NCI-H2196 (cell line): ENCODE measurements around the gene ATAT1.
A peak's percentile ranks its signal among the peaks of the same experiment; 100 is the strongest.
"Not testable (repeated sequence)": the region's sequence is repeated elsewhere in the genome, so short reads cannot be mapped to it uniquely, and the experiment has no call there.

Source experiments
- DNase-seq: peaks from one replicate; lab custom pipeline; 2025; ENCODE audit not compliant: unreplicated experiment; lab: John Stamatoyannopoulos, UW

Gene ATAT1

DNA sequence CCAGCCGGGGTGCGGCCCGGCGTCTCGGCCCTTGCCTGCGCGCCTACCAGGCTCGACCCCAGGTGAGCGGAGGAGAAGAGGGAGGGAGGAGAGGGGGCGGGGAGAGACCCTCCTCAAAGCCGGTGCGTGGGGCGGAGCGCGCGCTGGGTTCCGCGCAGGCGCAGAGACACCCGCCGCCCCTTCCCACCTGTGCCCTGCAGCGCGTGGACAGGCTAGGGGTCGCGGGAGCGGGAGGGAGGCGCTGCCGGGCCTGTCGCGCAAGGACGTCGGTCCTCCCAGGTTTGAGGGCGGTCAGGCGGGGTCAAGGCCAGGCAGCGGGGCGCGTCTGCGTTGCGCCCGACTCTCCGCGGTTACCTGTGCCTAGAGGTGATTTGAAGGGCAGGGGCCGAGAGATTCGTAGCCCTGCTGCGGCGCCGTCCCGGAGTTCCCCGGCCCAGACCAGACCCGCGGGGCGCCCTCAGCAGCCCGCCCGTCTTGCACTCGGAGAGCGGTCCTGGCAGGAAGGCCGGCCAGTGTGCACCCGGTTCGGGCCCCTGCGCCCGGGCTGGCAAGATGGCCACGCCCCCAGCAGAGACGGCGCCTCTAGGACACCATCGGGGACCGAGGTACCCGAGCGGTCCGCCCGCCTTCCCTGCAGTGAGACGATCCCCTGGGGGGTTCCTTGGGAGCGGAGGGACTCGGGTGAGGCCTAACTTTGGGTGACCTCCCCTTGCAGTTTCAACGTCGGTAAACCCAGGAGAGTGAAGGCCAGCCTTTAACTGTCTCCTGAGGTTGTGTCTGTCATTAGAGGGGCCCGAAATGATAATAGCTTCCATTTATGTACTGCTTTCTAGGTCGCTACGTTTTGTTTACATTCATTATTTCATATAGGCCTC is 20.8 kb downstream of the ATAT1 start:
- DNase-seq = peak; percentile 67

DNA sequence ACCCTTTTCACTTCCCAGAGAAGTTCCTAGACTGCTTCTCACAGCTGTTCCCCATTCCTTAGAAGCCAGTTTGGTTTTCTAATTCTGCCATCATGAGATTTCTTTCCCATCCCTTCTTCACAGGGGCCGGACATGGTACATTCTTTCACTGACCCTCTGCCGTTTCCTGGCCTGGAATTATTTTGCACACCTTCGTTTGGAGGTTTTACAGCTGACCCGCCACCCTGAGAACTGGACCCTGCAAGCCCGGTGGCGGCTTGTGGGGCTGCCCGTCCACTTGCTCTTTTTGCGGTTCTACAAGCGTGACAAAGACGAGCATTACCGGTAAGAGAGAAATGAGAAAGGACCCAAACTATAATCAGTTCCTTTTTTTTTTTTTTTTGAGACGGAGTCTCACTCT is 24.5 kb downstream of the ATAT1 start:
- no peak for DNase-seq

DNA sequence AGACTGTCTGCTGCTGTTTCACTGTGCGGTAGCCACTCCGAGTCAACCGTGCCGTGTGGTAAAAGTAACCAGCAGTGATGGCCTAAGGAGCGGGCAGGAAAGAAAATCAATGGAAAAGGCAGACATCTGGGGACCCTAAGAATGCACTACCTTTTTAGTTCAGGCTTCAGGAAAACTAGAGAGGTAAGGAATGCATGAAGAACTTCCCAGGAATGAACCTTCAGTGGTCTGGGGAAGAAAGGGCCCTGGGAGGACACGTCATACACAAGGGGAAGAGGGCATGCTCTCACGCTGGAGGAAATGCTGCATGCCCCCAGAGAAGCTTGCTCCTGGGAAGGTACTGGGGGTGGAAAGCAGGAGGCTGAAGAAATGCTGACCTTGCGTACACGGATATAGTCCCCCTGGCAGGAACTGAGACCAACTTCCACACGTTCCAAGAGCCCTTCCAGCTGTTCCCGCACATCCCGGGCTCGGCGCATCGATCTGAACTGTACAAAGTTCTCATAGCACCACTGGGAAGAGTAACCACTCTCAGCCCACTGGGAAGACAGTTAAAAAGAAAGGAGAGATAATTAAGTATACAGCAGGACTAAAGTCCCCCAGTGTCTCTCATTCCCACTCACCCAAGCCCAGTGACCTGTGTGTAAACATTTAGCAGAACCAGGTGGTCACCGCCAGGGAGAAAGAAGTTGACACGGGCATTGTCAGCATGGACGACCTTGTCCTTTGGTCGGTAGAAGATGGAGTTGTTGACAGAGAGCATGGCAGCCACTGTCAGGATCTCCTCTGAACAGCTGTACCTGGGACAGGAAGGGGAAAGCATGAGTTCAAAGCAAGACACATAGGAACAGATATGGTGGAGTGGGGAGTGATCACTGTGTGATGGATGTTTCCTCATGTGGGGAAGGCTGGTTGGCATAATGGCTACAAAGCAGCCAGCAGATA is 28.4 kb downstream of the ATAT1 start:
- no peak for DNase-seq

DNA sequence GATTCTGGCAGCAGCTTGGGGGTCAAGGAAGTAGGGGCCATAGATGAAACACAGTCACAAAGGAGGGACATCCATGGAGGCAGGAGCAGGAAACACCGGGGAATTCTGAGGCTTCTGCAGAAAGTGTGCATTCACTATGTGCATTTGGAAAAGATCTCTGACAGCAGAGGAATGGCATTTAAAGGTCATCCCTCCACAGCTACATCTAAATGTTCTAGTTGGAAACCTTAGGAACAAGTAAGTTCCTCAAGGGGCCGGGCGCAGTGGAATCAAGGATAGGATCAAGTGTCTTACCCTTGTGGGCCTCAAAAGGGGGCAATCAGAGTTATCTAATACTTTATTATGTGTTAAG is 29.0 kb downstream of the ATAT1 start:
- no peak for DNase-seq

DNA sequence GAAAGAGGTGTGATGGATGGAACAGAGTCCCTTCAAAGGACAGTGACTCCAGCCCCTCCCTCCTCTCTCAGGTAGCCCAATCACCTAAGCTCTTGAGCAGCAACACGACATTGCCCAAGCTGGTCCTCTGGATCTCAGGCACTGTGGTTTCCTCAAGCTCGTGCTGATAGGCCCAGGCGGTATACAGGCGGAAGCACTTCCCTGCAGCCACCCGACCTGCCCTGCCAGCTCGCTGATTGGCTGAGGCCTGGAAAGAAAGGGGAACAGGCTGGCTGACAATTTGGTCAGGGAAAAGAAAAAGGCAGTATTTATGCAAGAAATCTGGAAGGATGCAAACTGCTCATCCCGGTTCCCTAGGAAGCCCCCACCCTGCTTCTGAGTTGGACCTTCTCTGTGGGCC is 29.8 kb downstream of the ATAT1 start:
- no peak for DNase-seq

DNA sequence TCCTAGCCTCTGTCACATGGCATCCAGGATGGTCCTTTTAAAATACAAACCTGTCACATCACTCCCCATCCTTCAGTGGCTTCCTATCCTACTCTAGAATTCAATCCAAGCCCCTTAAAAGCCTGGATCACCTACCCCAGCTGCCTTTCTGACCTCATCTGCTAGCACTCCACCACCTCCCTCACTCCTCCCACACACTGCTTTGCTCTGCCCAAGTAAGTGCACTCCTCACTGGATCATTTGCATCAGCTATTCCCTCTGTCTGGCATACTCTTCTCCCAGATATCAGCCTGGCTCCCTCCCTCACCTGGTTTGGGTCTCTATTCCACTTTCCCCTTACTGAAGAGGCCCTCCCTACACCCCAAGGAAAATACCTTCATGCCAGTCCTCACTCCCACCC is 30.8 kb downstream of the ATAT1 start:
- DNase-seq = no peak

DNA sequence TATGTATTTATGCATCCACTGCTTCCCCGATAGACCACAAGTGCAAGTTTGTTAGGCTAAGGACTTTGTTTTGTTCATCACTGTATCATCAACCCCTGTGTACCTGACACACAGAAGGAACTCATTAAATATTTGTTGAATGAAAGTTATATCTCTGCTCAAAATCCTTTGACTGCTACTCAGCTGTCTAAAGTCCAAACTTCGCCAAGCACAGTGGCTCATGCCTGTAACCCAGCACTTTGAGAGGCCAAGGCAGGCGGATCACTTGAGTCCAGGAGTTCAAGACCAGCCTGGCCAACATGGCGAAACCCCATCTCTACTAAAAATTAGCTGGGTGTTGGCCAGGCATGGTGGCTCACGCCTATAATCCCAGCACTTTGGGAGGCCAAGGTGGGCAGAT is 31.2 kb downstream of the ATAT1 start:
- DNase-seq = not testable (repeated sequence)

DNA sequence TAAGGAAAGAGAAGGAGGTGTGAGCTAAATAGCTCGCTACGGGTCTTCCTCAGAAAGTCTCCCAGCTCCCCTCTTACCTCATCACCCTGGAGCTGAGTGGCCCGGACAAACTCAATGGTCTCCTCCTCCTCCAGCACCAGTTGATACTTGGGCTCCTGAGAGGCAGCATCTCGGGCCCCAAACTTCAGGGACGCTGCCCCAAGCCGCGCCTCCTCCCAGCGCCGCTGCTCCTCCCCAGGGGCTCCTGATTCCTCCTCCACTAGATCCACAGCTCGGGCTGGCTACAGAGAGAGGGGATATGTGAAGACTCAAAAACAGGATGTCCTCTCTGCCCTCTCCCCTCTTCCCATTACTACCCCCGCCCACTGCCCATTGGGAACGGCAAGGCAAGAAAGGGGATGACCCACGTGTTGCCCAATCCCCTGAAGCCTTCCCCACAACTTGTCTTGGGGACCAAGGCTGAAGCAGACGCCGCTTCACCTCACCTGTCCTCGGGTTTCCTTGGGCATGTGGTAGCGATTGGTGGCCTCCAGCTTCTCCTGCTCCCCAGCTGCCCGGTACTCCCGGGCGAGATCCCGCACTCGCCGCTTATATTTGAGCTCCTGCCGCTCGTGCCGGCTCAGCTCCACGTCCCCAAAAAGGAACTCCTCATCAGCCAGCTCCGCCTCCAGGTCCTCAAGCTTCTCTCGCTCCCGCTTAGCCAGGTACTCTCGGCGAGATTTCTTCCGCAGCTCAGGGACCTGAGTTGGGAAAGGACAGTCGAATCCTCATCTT is 38.5 kb downstream of the ATAT1 start:
- no peak for DNase-seq

DNA sequence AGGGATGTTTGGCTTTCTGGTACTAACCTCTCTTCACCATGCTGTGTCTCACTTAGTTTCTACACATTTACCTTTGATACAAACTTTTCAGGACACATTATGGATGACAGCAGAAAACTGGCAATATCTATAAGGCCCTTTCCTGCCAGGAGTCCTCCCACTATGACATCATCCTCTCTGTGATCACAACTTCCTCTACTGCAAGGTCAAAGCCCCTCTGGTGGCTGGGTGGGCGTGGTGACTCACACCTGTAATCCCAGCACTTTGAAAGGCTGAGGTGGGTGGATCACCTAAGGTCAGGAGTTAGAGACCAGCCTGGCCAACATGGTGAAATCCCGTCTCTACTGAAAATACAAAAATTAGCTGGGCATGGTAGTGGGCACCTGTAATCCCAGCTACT is 39.6 kb downstream of the ATAT1 start:
- not testable (repeated sequence) for DNase-seq

DNA sequence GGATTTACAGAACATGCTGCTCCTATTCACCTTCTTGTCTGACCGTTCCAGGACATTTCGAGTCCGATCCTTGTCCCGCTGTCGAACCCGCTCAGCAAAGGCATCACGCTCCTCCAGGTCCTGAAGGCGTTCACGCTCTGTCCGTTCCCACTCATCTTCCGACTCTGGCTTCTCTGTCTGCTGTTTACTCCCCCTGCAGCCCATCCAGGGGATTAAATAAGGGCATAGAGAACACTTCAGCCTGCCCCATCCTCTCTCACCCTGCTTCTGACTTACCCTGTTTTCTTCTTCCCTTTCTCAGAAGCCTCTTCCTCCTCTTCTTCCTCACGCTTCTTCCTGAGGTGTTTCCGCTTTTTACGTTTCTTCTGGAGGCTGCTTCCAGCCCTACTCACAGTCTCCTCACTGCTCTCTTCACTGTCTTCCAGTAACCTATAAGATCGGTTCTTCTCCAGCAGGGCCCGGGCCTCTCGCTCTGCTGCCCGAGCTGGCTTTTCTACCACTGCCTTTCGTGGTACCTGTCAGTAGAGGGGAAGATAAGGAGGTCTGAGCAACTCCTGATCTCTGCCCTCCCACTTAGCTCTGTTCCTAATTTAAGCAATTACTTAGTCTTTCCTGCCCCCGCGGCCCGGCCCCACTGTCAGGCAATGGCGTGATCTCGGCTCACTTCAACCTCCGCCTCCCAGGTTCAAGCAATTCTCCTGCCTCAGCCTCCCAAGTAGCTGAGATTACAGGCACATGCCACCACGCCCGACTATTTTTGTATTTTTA is 44.3 kb downstream of the ATAT1 start:
- DNase-seq = no peak

DNA sequence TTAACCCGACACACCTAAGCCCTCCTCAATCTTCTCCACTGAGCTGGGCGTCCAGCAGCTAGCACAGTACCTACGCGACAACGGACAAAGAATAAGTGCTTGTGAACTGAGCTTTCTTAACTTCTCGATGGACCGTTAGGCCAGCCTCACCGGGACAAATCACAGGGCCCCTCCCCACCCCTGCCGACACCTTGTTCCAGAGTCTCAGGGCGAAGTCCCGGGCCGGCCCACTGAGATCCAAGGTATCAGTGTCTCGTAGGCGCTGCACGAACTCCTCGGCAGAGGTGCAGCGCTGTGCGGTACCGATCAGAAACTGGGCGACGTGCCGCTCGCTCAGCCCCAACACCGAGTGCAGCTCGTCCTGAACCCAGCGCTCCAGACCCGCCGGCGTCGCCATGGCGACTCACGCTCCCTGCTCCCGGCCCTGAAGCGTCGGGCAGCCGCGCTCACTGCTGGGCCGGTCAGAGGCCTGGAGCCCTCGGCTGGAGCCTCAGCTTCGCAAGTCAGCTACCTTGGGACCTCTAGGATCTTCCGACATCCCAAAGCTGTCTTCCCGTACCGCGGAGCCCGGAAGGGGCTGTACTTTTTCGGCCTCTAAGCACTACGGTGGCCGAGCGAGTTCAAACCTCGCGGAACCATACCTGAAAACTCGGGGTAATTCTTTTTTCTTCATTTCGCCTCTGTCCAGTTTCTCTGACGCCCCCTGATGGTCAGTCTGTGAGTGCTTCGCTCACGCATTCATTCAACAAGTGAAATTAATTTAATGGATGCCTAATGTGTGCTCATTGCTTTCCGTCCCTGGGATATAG is 46.0 kb downstream of the ATAT1 start, which contains the start of gene DHX16:
Gene DHX16 (minus strand): TSS at position 562 of the 809 bp plus-strand sequence. CDS start 165 bp downstream, at position 397.
- peak; percentile 93 for DNase-seq

DNA sequence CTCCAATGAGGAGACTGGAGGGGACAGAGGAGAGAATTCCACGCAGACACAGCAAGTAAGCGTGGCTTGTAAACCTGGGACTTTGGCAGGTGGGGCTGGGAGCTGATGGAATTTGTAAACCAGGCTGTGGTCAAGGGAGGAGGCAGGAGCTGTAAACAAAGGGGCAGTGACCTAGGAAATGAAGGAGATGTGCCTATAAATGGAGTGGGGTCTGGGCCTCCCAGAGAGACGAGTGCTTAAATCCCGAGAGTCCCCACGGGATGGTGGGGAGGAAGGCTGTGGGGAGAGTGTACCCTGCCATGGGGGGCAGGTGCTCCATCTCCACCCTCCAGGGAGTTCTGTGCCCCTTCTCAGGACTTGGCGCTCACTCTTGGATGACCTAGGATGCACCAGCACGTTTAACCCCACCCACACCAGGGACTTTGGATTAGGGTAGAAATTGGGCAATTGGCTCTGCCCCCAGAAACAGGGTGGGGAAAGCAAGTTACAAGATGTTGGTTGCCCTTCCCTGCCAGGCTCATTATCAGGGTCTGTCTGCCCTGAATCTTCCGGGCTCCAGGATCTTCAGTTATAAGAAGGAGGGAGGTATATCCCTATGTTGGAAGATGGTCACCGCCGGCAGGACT is 50.1 kb downstream of the ATAT1 start:
- DNase-seq = no peak

DNA sequence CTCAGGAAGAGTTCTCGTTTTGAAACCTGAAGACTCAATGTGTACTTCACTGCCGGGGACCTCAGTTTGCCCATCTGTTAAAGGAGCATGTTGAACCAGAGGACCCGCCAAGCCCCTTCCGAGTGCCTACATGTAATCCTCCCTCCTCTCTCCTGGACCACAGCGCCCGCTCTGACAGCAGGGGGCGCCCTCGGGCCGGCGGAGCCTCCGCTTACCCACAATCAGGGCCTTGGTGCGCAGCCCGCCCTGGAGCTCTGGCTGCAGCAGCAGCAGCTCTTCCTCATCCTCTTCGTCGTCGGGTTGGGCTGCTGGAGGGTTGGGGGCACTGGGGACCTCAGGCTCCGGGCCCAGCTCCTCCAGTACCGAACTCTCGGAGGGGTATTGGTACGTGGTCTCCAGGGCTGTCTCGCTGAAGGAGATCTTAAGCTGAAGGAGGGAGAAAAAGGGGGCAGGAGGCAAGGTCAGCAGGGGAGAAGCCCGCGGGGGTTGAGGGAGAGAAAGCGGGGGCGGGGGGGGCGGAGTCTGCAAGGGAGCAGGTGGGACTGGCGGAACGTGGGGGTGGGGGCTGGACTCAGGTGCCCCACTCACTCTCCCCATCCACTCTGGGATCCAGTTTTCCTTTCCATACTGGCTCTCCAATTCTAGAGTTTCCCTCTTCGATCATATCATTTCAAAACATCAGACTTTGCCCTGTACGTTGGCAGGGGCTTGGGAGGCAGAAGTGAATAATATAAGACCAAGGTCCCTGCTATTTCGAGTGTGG is 52.5 kb downstream of the ATAT1 start:
- DNase-seq = peak; percentile 72

DNA sequence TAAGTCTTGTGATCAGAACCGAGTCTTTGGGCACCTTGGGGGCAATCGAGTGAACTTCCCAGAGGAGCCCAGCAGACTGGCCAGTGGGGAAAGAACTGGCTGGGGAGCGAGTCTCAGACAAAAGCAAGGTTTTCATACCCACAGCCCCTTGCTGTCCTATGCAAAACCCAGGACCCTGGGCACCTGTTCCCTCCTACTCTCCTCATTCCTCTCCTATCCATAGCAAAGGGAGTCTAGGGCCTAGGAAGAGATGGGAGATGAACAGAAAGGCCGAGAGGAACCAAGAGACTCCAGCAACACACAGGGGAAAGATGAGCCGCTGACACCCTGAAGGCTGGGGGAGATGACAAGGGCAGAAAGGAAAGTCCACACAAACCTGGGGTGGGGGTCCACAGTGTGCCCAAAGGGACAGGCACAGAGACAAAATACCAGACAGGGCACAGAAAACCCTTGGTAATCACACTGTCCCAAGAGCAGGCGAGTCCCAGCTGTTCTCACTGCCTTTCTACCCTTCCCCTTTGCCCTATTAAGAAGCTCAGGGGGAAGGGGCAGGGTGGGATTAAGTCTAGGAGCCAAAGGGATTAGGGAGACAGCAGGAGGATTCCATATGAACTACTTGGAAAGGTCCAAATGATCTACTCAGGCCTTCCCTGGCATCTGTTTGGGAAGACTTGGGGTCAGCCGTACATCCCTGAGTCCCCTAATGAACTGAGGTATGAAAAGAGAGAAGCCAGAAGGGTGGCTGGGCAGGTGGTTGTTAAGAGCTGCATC is 53.3 kb downstream of the ATAT1 start:
- no peak for DNase-seq

DNA sequence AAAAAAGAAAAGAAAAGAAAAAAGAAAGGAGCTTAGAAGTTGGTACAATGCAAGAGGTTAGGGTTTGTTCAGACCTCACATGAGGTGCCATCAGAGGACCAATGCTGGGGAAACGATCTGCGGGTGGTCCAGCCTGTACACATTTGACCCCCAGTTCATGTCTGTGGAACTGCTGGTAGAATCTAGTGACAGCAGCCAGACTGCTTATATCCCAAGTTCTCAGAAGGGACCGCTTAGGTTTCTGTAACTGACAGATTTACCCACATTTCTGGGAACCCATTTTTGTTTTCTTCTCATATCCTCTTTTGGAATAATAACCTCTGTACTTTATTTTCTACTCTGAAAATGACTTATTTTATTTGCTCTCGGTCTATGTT is 55.1 kb downstream of the ATAT1 start:
- DNase-seq = no peak

DNA sequence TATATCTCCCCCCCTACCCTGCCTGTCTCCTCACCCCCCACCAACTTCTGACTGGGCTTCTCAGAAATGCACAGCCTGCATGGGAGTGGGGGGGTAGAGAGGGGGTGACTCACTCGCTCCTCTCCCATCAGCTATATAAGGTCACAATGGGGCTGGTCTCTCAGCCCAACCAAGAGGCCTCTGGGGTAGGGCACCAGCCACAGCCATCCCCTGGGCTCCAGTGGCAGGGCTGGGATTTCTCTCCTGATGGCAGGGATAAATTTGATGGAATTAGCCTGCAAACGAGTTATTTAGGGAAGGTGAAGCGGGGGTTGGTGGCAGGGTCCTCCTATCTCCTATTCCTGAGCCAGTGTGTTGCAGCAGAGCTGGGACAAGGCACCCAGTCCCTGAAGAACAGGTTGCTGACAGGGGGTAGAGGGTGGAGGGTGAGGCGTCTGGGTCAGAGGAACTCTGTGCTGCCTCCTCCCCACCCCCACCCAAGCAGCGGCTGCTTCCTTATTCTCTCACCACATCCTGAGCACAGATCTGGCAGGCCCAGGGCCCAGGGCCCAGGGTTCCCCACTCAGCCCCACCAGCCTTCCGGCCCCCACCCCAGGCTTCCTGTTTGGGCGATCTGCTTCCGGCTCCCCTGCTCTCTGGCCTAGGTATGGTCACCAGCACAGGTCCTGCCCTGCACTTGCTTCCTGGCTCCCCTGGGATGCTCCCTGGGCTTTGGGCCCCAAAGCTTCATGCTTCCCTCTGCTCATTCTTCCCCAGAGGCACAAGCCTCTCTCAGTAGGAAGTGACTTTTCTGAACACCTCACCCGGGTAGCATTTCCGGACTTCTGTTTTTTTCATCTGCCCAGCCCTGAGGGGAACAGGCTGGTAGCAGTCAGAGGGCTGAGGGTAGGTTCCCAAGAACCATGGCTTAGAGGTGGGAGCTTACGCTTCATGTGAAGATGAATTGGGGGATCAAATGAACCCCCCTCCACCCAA is 55.8 kb downstream of the ATAT1 start:
- DNase-seq = no peak
